Astrocyte (in vitro differentiated cells and primary cell): ENCODE results near the gene PCDHA7. TPM values are rescaled to one million over a fixed set of nuclear protein-coding genes. Genes with fewer than 3 reads are reported as not detected.
"Not testable (repeated sequence)": the region's sequence is repeated elsewhere in the genome, so short reads cannot be mapped to it uniquely, and the experiment has no call there.

Experiments used
- DNase-seq: peaks from one replicate; pipeline ENCODE4 v3.0.0-alpha.2; 2010; ENCODE audit warnings: low read depth
- FAIRE-seq: peaks from 2 replicates; lab custom pipeline; 2011; peaks lifted over from hg19 to GRCh38; lab: Jason Lieb, UNC
- H2AFZ ChIP-seq: 2 replicates; pipeline ENCODE4 v1.6.0; 2012; ENCODE audit warnings: low read depth, low read length, inconsistent platforms
- H3K27ac ChIP-seq: 2 replicates; pipeline ENCODE4 v1.5.1; 2011; ENCODE audit warnings: low read depth, low read length, inconsistent platforms
- H3K27me3 ChIP-seq: 2 replicates; pipeline ENCODE4 v1.6.0; 2011; ENCODE audit warnings: low read length, inconsistent platforms; ENCODE audit not compliant: insufficient read depth
- H3K36me3 ChIP-seq: 2 replicates; pipeline ENCODE4 v1.5.1; 2011; ENCODE audit warnings: low read length, inconsistent platforms; ENCODE audit not compliant: insufficient read depth
- H3K4me1 ChIP-seq: 2 replicates; pipeline ENCODE4 v1.5.1; 2011; ENCODE audit warnings: low read length, inconsistent platforms; ENCODE audit not compliant: insufficient read depth
- H3K4me2 ChIP-seq: 2 replicates; pipeline ENCODE4 v1.6.0; 2012; ENCODE audit warnings: low read length, inconsistent platforms
- H3K4me3 ChIP-seq: 2 replicates; pipeline ENCODE4 v1.5.1; 2011; ENCODE audit warnings: low read depth, mild to moderate bottlenecking, low read length, inconsistent platforms; ENCODE audit not compliant: insufficient read depth
- H3K79me2 ChIP-seq: 2 replicates; pipeline ENCODE4 v1.6.0; 2012; ENCODE audit warnings: mild to moderate bottlenecking, low read length, inconsistent platforms; ENCODE audit not compliant: insufficient read depth
- H3K9ac ChIP-seq: 2 replicates; pipeline ENCODE4 v1.6.0; 2012; ENCODE audit warnings: mild to moderate bottlenecking, low read length, inconsistent platforms
- H3K9me3 ChIP-seq: 2 replicates; pipeline ENCODE4 v1.5.1; 2012; ENCODE audit warnings: low read depth, mild to moderate bottlenecking, low read length, inconsistent platforms; ENCODE audit not compliant: insufficient read depth
- H4K20me1 ChIP-seq: 2 replicates; pipeline ENCODE4 v1.6.0; 2012; ENCODE audit warnings: low read length, inconsistent platforms; ENCODE audit not compliant: insufficient read depth
- H3K27ac Mint-ChIP-seq: one replicate; pipeline ENCODE4 v1.8.0; 2021; ENCODE audit warnings: mild to moderate bottlenecking, mixed read lengths; ENCODE audit not compliant: unreplicated experiment
- H3K27me3 Mint-ChIP-seq: one replicate; pipeline ENCODE4 v1.8.0; 2021; ENCODE audit warnings: low read depth, mixed read lengths; ENCODE audit not compliant: unreplicated experiment
- H3K36me3 Mint-ChIP-seq: one replicate; pipeline ENCODE4 v1.8.0; 2021; ENCODE audit warnings: low read depth, mixed read lengths; ENCODE audit not compliant: unreplicated experiment
- H3K4me1 Mint-ChIP-seq: one replicate; pipeline ENCODE4 v1.8.0; 2021; ENCODE audit warnings: low read depth, mixed read lengths; ENCODE audit not compliant: unreplicated experiment
- H3K4me3 Mint-ChIP-seq: one replicate; pipeline ENCODE4 v1.8.0; 2021; ENCODE audit warnings: mild to moderate bottlenecking, moderate library complexity, mixed read lengths; ENCODE audit not compliant: unreplicated experiment
- H3K9me3 Mint-ChIP-seq: one replicate; pipeline ENCODE4 v1.8.0; 2021; ENCODE audit warnings: mild to moderate bottlenecking, mixed read lengths; ENCODE audit not compliant: unreplicated experiment
- EZH2 ChIP-seq: IDR thresholded peaks from 2 replicates; pipeline ENCODE4 v1.6.1; 2012; ENCODE audit warnings: mild to moderate bottlenecking, low read length, inconsistent platforms; ENCODE audit not compliant: insufficient read depth
- total RNA-seq: library from RNA; stranded (reverse); gene quantifications from 2 replicates; pipeline ENCODE4 v1.2.1, GENCODE V29; 2021
- TF ChIP-seq, protein P1 (sequence below): IDR thresholded peaks from 2 replicates; pipeline ENCODE4 v1.5.1; 2011; ENCODE audit warnings: low read depth, mild to moderate bottlenecking, inconsistent platforms, low read length, moderate library complexity; ENCODE audit not compliant: insufficient read depth

Gene PCDHA7
- total RNA-seq, 1 donor from 2014 or later: 2.6 TPM

GRCh38 chr5:140828362-140828737 lies 5.7 kb upstream of the PCDHA7 start:
- DNase-seq: no peak
- Mint-ChIP-seq H3K4me1 (no peaks in the 10 kb centered on the region), H3K9me3 (peaks cover 6% of the 10 kb centered on the region), H3K27ac (no peak overlapping the region), H3K4me3 (peak overlapping the region; percentile 64), H3K27me3 (no peaks in the 10 kb centered on the region), H3K36me3 (peaks cover 14% of the 10 kb centered on the region)
- H3K36me3 ChIP-seq: no peaks in the 10 kb centered on the region
- H4K20me1 ChIP-seq: no peaks in the 10 kb centered on the region
- no peak overlapping the region for H3K9ac ChIP-seq
- H3K9me3 ChIP-seq: peaks cover 9% of the 10 kb centered on the region
- TF ChIP-seq EZH2: no peak
- TF ChIP-seq, protein P1, sequence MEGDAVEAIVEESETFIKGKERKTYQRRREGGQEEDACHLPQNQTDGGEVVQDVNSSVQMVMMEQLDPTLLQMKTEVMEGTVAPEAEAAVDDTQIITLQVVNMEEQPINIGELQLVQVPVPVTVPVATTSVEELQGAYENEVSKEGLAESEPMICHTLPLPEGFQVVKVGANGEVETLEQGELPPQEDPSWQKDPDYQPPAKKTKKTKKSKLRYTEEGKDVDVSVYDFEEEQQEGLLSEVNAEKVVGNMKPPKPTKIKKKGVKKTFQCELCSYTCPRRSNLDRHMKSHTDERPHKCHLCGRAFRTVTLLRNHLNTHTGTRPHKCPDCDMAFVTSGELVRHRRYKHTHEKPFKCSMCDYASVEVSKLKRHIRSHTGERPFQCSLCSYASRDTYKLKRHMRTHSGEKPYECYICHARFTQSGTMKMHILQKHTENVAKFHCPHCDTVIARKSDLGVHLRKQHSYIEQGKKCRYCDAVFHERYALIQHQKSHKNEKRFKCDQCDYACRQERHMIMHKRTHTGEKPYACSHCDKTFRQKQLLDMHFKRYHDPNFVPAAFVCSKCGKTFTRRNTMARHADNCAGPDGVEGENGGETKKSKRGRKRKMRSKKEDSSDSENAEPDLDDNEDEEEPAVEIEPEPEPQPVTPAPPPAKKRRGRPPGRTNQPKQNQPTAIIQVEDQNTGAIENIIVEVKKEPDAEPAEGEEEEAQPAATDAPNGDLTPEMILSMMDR: no peak
- H3K4me2 ChIP-seq: no peak overlapping the region
- no peak for FAIRE-seq
- no peak overlapping the region for H3K4me3 ChIP-seq
- H3K4me1 ChIP-seq: no peaks in the 10 kb centered on the region
- H3K27ac ChIP-seq: no peak overlapping the region
- H2AFZ ChIP-seq: no peak overlapping the region
- H3K27me3 ChIP-seq: no peaks in the 10 kb centered on the region
- no peaks in the 10 kb centered on the region for H3K79me2 ChIP-seq

DNA sequence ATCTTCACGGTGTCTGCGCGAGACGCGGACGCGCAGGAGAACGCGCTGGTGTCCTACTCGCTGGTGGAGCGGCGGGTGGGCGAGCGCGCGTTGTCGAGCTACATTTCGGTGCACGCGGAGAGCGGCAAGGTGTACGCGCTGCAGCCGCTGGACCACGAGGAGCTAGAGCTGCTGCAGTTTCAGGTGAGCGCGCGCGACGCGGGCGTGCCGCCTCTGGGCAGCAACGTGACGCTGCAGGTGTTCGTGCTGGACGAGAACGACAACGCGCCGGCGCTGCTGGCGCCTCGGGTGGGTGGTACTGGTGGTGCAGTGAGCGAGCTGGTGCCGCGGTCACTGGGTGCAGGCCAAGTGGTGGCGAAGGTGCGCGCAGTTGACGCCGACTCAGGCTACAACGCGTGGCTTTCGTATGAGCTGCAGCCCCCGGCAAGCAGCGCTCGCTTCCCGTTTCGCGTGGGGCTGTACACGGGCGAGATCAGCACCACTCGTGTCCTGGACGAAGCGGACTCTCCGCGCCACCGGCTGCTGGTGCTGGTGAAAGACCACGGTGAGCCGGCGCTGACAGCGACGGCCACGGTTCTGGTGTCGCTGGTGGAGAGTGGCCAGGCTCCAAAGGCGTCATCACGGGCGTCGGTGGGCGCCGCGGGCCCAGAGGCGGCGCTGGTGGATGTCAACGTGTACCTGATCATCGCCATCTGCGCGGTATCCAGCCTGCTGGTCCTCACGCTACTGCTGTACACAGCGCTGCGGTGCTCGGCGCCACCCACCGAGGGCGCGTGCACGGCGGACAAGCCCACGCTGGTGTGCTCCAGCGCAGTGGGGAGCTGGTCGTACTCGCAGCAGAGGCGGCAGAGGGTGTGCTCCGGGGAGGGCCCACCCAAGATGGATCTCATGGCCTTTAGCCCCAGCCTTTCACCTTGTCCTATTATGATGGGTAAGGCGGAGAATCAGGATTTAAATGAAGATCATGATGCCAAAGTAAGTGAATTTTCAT lies 4.3 kb upstream of the PCDHA7 start:
- DNase-seq, H4K20me1 ChIP-seq, H3K27me3 Mint-ChIP-seq, H3K27ac ChIP-seq, H3K36me3 ChIP-seq, H3K27ac Mint-ChIP-seq, H3K27me3 ChIP-seq, H3K4me2 ChIP-seq, H3K9ac ChIP-seq, H3K4me3 Mint-ChIP-seq, H3K79me2 ChIP-seq, H3K4me1 ChIP-seq, H2AFZ ChIP-seq, H3K4me1 Mint-ChIP-seq, H3K9me3 ChIP-seq, H3K4me3 ChIP-seq, FAIRE-seq: not testable (repeated sequence)
- Mint-ChIP-seq H3K9me3 (peaks cover 11% of the 10 kb centered on the region), H3K36me3 (peaks cover 18% of the 10 kb centered on the region)

- not testable (repeated sequence) for H3K4me1 Mint-ChIP-seq, FAIRE-seq, H3K9me3 Mint-ChIP-seq, H3K4me1 ChIP-seq, H3K27me3 Mint-ChIP-seq, H3K4me2 ChIP-seq, H4K20me1 ChIP-seq, H3K9ac ChIP-seq, H3K79me2 ChIP-seq, H3K27me3 ChIP-seq, H3K4me3 ChIP-seq, H3K36me3 Mint-ChIP-seq, H2AFZ ChIP-seq, H3K27ac Mint-ChIP-seq, H3K27ac ChIP-seq, DNase-seq, H3K36me3 ChIP-seq
- H3K9me3 ChIP-seq: peaks cover 14% of the 10 kb centered on the region
- H3K4me3 Mint-ChIP-seq: peak overlapping the region; percentile 76
Observed at GRCh38 chr5:140834439-140835008, 455 bp downstream of the PCDHA7 start.
